Nephron (organoid): ENCODE data around the gene ATL1.
A peak's percentile ranks its signal among the peaks of the same experiment; 100 is the strongest.
"Not testable (repeated sequence)": the region's sequence is repeated elsewhere in the genome, so short reads cannot be mapped to it uniquely, and the experiment has no call there.

ENCODE experiments used
- H3K27ac Mint-ChIP-seq, 3 experiments: 2 replicates each; pipeline ENCODE4 v1.8.0; 2020; ENCODE audit warnings: mixed read lengths in 3 of 3, mild to moderate bottlenecking in 2 of 3, moderate library complexity in 1 of 3
- H3K27me3 Mint-ChIP-seq: 2 replicates; pipeline ENCODE4 v1.8.0; 2021; ENCODE audit warnings: low read depth, mild to moderate bottlenecking, moderate library complexity, mixed read lengths
- H3K36me3 Mint-ChIP-seq: 2 replicates; pipeline ENCODE4 v1.8.0; 2020; ENCODE audit warnings: low read depth, mixed read lengths
- H3K4me1 Mint-ChIP-seq: 2 replicates; pipeline ENCODE4 v1.8.0; 2020; ENCODE audit warnings: mixed read lengths
- H3K4me3 Mint-ChIP-seq, 3 experiments: 2 replicates each; pipeline ENCODE4 v1.8.0; 2020; ENCODE audit warnings: mild to moderate bottlenecking in 3 of 3, mixed read lengths in 3 of 3, moderate library complexity in 2 of 3
- H3K9me3 Mint-ChIP-seq: 2 replicates; pipeline ENCODE4 v1.8.0; 2020; ENCODE audit warnings: mixed read lengths
- TF ChIP-seq, protein P1 (sequence below), 3 experiments: fragments of 200-600 bp; sonication (generic); IDR thresholded peaks; one replicate each; pipeline ENCODE4 v1.5.0; 2021; ENCODE audit warnings: antibody characterized with exemption in 3 of 3; ENCODE audit not compliant: unreplicated experiment in 3 of 3

ATL1 gene

DNA sequence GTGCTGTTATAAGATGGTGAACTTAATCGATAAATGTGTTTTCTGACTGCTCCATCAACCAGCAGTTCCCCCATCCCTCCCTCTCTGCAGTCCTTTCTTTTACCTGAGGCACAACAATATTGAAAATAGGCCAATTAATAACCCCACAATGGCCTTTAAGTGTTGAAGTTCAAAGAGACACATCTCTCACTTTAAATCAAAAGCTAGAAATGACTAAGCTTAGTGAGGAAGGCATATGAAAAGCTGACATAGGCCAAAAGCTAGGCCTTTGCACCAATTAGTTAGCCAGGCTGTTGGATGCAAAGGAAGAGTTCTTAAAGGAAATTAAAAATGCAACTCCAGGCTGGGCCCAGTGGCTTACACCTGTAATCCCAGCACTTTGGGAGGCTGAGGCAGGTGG lies 64.5 kb downstream of the ATL1 start:
- Mint-ChIP-seq H3K27me3 (no peaks in the 10 kb centered on the region), H3K36me3 (peaks cover 16% of the 10 kb centered on the region), H3K4me1 (no peaks in the 10 kb centered on the region), H3K4me3 (no peak overlapping the region), H3K27ac (no peak overlapping the region), H3K9me3 (no peaks in the 10 kb centered on the region)
- TF ChIP-seq, protein P1, sequence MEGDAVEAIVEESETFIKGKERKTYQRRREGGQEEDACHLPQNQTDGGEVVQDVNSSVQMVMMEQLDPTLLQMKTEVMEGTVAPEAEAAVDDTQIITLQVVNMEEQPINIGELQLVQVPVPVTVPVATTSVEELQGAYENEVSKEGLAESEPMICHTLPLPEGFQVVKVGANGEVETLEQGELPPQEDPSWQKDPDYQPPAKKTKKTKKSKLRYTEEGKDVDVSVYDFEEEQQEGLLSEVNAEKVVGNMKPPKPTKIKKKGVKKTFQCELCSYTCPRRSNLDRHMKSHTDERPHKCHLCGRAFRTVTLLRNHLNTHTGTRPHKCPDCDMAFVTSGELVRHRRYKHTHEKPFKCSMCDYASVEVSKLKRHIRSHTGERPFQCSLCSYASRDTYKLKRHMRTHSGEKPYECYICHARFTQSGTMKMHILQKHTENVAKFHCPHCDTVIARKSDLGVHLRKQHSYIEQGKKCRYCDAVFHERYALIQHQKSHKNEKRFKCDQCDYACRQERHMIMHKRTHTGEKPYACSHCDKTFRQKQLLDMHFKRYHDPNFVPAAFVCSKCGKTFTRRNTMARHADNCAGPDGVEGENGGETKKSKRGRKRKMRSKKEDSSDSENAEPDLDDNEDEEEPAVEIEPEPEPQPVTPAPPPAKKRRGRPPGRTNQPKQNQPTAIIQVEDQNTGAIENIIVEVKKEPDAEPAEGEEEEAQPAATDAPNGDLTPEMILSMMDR (IDR thresholded peaks at IDR 0.05; ENCODE audit: unreplicated experiment in 3 of 3) = no peak

DNA sequence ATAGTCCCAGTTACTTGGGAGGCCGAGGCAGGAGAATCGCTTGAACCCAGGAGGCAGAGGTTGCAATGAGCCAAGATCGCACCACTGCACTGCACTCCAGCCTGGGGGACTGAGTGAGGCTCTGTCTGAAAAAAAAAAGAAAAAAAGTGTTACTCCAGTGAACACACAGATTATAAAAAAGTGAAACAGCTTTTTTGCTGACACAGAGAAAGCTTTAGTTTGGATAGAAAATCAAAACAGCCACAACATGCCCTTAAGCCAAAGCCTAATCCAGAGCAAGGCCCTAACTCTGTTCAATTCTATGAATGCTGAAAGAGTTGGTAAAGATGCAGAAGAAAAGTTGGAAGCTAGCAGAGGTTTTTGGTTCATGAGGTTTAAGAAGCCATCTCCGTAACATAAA lies 65.0 kb downstream of the ATL1 start:
- not testable (repeated sequence) for H3K4me3 Mint-ChIP-seq, H3K4me1 Mint-ChIP-seq, H3K9me3 Mint-ChIP-seq, H3K27me3 Mint-ChIP-seq, H3K27ac Mint-ChIP-seq
- H3K36me3 Mint-ChIP-seq = peaks cover 20% of the 10 kb centered on the region

DNA sequence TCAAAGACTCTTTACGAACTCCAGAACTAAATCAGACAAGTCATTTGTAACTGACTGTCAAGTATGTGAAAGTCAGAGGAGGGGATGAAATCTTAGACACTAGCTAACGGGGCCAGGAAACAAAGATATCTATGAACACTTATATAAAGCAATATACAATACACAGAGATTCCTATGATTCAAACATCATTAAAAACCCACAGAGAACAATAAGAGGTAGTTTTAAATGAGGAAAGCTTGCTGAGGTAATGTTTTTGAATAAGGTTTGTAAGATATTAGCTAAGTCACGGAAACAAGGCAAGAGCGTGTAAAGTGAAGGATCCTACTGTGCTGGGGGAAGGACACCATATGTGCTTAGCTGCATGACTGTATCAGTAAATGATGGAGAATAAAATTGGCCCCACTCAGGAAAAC lies 71.5 kb downstream of the ATL1 start:
- Mint-ChIP-seq H3K9me3 (no peaks in the 10 kb centered on the region), H3K27me3 (no peaks in the 10 kb centered on the region), H3K27ac (no peak overlapping the region)

DNA sequence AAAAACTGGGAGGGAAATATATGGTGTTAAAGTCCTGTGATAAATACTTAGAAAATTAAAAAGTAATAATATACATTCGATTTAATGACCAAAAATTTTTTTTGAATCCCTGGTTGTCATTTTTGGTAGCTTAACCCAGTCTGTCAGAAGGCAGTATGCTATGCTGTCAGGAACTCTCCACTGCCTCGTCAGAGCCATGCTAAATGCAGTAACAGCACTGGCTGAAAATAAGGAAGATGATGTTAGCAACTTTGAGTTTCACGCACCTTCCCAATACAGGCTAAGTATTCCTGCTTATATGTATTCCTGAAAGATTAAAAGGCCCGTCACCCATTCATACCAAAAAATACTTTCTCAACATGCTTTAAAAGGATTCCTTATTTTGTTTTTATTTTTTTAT lies 74.0 kb downstream of the ATL1 start:
- H3K4me3 Mint-ChIP-seq = no peak overlapping the region

More for the DNA sequence above, 71.5 kb downstream of the ATL1 start:
- TF ChIP-seq, protein P1 (IDR thresholded peaks at IDR 0.05; ENCODE audit: unreplicated experiment in 3 of 3) = no peak
- no peaks in the 10 kb centered on the region for H3K4me1 Mint-ChIP-seq
- H3K4me3 Mint-ChIP-seq = no peak overlapping the region
- peaks cover 20% of the 10 kb centered on the region for H3K36me3 Mint-ChIP-seq

DNA sequence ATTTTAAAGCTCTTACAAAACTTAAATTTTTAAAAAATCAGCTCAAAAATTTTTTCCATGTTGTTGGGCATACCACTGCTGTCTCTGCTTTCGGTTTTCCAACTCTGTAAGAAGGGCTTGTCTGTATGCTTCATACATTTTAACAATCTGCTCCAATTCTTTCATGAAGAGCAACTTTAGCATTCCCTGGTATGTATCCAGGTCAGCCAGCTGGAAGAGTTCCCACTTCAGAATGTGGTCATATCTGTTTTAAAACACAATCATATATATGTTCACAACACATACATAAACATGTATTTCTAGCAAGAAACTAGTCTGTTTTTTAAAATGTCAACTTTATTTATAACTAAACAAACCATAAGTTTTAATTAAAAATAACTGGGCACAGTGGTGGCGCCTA lies 75.2 kb downstream of the ATL1 start:
- H3K27me3 Mint-ChIP-seq = no peaks in the 10 kb centered on the region
- H3K4me1 Mint-ChIP-seq = no peaks in the 10 kb centered on the region
- TF ChIP-seq, protein P1 (IDR thresholded peaks at IDR 0.05; ENCODE audit: unreplicated experiment in 3 of 3) = no peak

More for the DNA sequence above, 74.0 kb downstream of the ATL1 start:
- Mint-ChIP-seq H3K27ac (no peak overlapping the region), H3K36me3 (peaks cover 38% of the 10 kb centered on the region), H3K9me3 (no peaks in the 10 kb centered on the region), H3K4me1 (no peaks in the 10 kb centered on the region), H3K27me3 (no peaks in the 10 kb centered on the region)
- TF ChIP-seq, protein P1 (IDR thresholded peaks at IDR 0.05; ENCODE audit: unreplicated experiment in 3 of 3) = no peak

DNA sequence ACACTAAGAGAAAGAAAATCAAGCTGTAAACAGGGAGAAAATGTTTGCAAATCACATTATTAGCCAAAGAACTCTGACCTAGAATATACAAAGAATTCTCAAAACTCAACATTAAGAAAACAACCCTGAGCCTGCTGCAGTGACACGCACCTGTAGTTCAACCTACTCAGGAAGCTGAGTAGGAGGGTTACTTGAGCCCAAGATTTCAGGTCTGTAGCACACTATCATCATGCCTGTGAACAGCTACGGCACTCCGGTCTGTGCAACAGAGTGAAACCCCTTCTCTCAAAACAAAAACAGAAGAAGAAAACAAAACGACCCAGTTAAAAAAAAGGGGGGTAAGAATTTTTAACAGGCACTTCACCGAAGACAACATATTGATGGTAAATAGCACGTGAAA lies 87.3 kb downstream of the ATL1 start:
- no peaks in the 10 kb centered on the region for H3K4me1 Mint-ChIP-seq
- TF ChIP-seq, protein P1 (IDR thresholded peaks at IDR 0.05; ENCODE audit: unreplicated experiment in 3 of 3) = no peak
- peak overlapping the region in 1 of 3 experiments; percentile 41 for H3K27ac Mint-ChIP-seq
- peaks cover 28% of the 10 kb centered on the region for H3K36me3 Mint-ChIP-seq
- no peaks in the 10 kb centered on the region for H3K9me3 Mint-ChIP-seq
- no peaks in the 10 kb centered on the region for H3K27me3 Mint-ChIP-seq
- no peak overlapping the region for H3K4me3 Mint-ChIP-seq

More for the DNA sequence above, 75.2 kb downstream of the ATL1 start:
- Mint-ChIP-seq H3K27ac (no peak overlapping the region), H3K4me3 (no peak overlapping the region), H3K9me3 (no peaks in the 10 kb centered on the region), H3K36me3 (peaks cover 45% of the 10 kb centered on the region)
